SW 1271 (cell line): Measurements from ENCODE around the gene CIAO1.
A peak's percentile ranks its signal among the peaks of the same experiment; 100 is the strongest.
"Not testable (repeated sequence)": the region's sequence is repeated elsewhere in the genome, so short reads cannot be mapped to it uniquely, and the experiment has no call there.

ENCODE experiments used
- DNase-seq, 2 experiments: peaks; one replicate each; lab custom pipeline; 2025; lab: John Stamatoyannopoulos, UW

The CIAO1 gene

DNA sequence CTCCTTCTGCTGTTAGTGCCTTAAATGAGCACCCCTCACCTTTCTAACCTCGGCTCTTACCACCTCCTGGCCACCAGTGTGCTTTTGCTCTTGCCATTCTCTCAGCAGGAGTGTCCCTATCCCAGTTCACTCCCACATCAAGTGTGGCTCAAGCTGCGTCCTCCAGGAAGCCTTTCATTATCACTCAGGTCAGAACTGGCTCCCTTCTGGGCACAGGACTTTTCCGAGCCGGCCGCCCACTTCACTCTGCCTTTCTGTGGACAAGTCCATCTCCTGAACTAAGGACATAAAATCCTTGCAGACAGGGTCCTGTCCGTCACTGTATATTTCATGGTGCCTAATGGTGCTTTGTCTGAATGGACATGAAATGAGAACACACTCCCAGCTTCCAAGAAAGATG lies 15.8 kb upstream of the CIAO1 start:
- no peak for DNase-seq

GRCh38 chr2:96251721-96252292 lies 14.2 kb upstream of the CIAO1 start:
- DNase-seq, result peak; percentile 66 to 89

GRCh38 chr2:96252526-96252925 lies 13.5 kb upstream of the CIAO1 start:
- no peak for DNase-seq

DNA sequence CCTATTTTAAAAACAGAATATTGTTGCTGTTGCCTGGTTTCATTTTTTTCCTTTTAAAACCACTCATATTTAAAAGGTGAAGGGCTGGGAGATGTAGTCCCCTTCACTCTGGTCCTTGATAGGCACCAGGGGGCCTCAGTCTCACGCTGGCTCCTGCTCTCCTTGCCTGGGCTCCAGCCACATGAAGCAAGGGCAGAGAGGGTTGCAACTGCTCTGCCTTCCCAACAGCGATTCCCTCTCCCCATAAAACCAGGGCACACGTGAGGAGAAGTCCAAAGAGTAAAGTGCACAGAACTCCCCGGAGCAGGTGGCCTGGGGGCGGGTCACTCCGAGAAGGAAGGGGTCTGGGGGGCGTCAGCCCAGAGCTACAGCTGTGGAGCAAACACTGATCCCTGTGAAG lies 13.0 kb upstream of the CIAO1 start:
- DNase-seq, result no peak

DNA sequence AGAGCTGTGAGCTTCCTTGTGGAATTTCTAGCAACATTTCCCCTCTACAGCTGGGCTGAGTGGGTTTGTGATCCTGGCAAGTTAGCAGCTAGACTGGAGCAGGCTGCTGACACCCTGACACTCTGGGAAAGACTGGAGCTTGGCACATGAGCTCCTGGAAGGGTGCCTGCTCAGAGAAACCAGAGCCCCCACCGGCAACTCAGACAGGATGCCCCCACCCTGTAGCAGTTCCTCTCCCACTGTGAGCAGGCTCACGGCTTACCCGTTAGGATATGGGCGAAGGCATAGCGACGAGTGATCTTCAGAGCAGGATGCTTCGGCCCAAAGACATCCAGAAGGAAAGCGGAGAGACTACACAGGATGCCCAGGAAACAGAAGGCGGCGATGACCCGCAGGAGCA lies 11.5 kb upstream of the CIAO1 start:
- no peak for DNase-seq

GRCh38 chr2:96256611-96257113 lies 9.4 kb upstream of the CIAO1 start:
- no peak for DNase-seq

DNA sequence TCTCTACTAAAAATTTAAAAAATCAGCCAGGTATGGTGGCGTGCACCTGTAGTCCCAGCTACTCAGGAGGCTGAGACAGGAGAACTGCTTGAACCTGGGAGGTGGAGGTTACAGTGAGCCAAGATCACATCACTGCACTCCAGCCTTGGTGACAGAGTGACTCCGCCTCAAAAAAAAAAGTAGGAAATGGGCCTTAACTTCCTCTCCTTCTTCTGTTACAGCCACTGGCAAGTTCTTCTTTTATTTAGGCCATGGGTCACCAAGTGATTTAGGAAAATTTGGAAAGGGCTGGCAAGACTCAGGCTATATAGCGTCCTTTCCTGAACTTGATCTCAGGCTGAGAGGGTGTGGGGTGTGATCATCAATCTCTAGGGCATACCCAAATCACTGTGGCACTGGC lies 8.3 kb upstream of the CIAO1 start:
- DNase-seq, result not testable (repeated sequence)

GRCh38 chr2:96258166-96259022 lies 7.6 kb upstream of the CIAO1 start:
- DNase-seq, result no peak

GRCh38 chr2:96259497-96259921 lies 6.5 kb upstream of the CIAO1 start:
- DNase-seq, result no peak

- peak; percentile 84 to 98 for DNase-seq
Observed at GRCh38 chr2:96260387-96261260, 5.4 kb upstream of the CIAO1 start.

- no peak for DNase-seq
Observed at GRCh38 chr2:96261328-96262003, 4.6 kb upstream of the CIAO1 start.

DNA sequence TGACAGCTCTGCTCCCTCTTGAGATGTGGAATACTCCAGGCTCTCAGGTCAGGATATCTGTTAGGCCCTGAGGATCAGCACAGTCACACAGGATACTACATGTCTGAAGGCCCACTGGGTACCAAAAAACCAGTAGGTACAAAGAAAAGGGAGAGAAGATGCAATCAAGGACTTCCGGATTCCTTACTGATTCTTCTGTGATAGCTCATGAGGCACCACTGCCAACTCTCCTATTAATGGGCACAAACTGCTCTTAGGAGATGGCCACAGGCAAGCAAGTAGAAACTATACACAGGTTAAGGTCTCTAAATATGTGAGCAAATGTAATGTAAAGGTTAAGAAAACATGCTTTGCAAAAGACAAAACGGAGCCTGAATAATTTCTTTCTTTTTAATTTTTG lies 3.7 kb upstream of the CIAO1 start:
- no peak for DNase-seq

GRCh38 chr2:96264086-96264485 lies 1.9 kb upstream of the CIAO1 start:
- no peak for DNase-seq

- DNase-seq, result peak in 1 of 2 experiments; percentile 55
Observed at GRCh38 chr2:96264656-96265348, 1.2 kb upstream of the CIAO1 start.

DNA sequence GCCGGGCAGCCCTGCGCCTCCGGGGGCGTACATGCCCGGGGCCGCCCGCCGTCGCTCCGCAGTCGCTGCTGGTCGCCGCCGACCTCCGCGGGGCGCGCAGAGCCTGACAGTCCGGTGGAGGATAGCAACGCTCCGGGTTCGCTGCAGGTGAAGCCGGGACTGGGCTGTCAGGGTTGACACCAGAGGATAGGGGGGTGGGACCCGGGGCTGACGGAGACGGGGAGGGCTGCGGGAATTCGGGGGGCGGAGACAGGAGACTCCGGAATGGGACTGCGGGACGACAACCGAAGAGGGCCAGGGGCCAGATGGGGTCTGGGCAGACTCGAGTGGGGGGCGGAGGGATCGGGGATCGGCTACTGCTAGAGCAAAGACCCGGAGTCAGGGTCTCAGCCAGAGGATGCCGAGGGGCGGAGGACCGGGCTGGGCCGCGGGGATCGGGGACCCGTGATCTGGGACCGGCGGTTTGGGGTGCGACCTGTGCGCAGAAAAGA lies 631 bp upstream of the CIAO1 start:
- DNase-seq, result peak in 1 of 2 experiments; percentile 33

- peak in 1 of 2 experiments; percentile 34 for DNase-seq
Observed at GRCh38 chr2:96267159-96267971, 1.3 kb downstream of the CIAO1 start.

DNA sequence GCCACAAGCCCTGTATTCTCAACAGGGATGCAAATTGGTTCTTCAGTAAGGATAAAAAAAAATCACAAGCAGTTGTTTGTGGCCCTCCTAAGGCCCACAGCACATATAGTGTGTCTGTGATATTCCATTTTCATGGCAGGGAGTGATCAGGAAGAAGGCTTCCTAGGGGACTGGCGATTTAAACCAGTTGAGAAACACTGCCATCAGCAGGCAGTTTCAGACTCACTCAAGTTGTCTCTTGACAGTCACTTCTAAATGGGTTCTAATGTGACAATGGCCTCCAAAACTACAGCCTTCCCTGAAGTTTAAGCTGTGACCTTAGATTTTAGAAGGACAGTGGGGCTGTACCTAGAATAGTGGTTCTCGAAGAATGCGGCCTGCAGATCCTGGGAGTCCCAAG lies 6.0 kb downstream of the CIAO1 start:
- DNase-seq, result no peak

GRCh38 chr2:96273763-96274162 lies 7.7 kb downstream of the CIAO1 start:
- DNase-seq, result no peak

- DNase-seq, result no peak
Observed at GRCh38 chr2:96274355-96275056, 8.5 kb downstream of the CIAO1 start.
